GM06990 (cell line): ENCODE results near the gene ZNF581.

ENCODE experiments used
- DNase-seq: peaks from one replicate; pipeline ENCODE4 v3.0.0-alpha.2; 2011; ENCODE audit not compliant: insufficient read length; ENCODE audit errors: extremely low read depth
- H3K27me3 ChIP-seq: replicated peaks from 2 replicates; pipeline ENCODE4 v1.6.0; 2011; ENCODE audit warnings: low read length; ENCODE audit not compliant: control insufficient read depth, insufficient read depth
- H3K36me3 ChIP-seq: 2 replicates; pipeline ENCODE4 v1.5.1; 2011; ENCODE audit warnings: low read length; ENCODE audit not compliant: control insufficient read depth, insufficient read depth
- H3K4me3 ChIP-seq: replicated peaks from 2 replicates; pipeline ENCODE4 v1.5.1; 2011; ENCODE audit warnings: low read depth, mild to moderate bottlenecking, control low read depth, low read length
- TF ChIP-seq, protein P1 (sequence below): IDR thresholded peaks from 2 replicates; pipeline ENCODE4 v1.5.1; 2011; ENCODE audit warnings: low read length, control low read depth, mild to moderate bottlenecking, inconsistent platforms; ENCODE audit not compliant: insufficient read depth, poor library complexity, severe bottlenecking

ZNF581 gene

DNA sequence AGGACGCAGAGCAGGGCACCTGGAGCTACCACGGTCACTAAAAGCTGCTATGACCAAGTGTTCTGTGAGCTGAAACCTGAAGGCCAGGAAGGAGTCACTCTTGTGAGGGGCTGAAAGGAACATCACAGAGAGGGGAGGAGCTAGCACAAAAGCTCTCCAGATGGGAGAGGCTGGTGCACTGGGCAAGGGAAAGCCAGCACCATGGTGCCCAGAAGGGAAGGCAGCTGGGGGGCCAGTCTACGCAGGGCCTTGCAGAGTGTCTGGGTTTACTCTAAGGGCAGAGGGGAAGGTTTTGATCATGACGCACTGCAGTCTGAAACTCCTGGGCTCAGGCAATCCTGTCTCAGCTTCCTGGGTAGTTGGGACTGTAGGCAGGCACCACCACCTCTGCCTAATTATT is 6.7 kb upstream of the ZNF581 start:
- TF ChIP-seq, protein P1, sequence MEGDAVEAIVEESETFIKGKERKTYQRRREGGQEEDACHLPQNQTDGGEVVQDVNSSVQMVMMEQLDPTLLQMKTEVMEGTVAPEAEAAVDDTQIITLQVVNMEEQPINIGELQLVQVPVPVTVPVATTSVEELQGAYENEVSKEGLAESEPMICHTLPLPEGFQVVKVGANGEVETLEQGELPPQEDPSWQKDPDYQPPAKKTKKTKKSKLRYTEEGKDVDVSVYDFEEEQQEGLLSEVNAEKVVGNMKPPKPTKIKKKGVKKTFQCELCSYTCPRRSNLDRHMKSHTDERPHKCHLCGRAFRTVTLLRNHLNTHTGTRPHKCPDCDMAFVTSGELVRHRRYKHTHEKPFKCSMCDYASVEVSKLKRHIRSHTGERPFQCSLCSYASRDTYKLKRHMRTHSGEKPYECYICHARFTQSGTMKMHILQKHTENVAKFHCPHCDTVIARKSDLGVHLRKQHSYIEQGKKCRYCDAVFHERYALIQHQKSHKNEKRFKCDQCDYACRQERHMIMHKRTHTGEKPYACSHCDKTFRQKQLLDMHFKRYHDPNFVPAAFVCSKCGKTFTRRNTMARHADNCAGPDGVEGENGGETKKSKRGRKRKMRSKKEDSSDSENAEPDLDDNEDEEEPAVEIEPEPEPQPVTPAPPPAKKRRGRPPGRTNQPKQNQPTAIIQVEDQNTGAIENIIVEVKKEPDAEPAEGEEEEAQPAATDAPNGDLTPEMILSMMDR: no peak
- peak overlapping the region; percentile 99 for H3K4me3 ChIP-seq
- no peaks in the 10 kb centered on the region for H3K27me3 ChIP-seq
- no peaks in the 10 kb centered on the region; the same call in 1 of the 2 replicates for H3K36me3 ChIP-seq
- DNase-seq: no peak

DNA sequence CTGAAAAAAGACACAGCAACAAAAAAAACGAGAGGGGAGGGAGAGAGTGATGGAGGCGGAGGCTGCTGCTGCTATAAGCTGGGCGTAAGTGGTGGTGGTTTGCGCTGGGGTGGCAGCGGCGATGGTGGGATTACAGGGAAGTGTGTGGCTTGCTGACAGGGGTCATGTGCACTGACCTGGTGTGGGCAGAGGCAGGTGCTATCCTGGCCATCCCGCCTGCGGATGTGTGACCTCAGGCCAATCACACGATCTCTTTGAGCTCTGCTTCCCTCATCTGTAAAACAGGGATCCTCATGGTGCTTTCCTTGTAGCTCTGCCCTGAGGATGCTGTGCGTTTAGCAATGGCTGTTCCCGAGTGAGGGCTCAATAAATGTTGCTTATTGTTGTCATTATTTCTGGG is 5.9 kb upstream of the ZNF581 start:
- H3K4me3 ChIP-seq: no peak overlapping the region
- no peaks in the 10 kb centered on the region; the same call in 1 of the 2 replicates for H3K36me3 ChIP-seq
- no peaks in the 10 kb centered on the region for H3K27me3 ChIP-seq
- DNase-seq: no peak
- TF ChIP-seq, protein P1: no peak

DNA sequence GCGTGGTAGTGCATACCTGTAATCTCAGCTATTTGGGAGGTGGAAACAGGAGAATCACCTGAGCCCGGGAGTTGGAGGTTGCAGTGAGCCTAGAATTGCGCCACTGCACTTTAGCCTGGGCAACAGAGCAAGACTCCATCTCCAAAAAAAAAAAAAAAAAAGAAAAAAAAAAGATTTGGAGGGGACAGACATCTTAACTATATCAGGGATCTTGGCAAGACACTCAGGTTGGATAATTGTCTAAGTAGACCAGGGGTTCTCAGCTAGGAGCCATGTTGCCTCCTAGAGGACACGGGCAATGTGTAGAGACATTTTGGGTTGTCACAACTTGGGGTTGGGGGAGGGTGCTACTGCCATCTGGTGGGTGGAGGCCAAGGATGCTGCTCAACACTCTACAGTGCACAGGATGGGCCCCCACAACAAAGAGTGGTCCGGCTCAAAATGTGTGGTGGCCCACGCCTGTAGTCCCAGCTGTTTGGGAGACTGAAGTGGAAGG is 4.5 kb upstream of the ZNF581 start:
- no peaks in the 10 kb centered on the region; the same call in 1 of the 2 replicates for H3K36me3 ChIP-seq
- no peak overlapping the region for H3K4me3 ChIP-seq
- no peak for DNase-seq
- TF ChIP-seq, protein P1: peak; percentile 61
- H3K27me3 ChIP-seq: no peaks in the 10 kb centered on the region

DNA sequence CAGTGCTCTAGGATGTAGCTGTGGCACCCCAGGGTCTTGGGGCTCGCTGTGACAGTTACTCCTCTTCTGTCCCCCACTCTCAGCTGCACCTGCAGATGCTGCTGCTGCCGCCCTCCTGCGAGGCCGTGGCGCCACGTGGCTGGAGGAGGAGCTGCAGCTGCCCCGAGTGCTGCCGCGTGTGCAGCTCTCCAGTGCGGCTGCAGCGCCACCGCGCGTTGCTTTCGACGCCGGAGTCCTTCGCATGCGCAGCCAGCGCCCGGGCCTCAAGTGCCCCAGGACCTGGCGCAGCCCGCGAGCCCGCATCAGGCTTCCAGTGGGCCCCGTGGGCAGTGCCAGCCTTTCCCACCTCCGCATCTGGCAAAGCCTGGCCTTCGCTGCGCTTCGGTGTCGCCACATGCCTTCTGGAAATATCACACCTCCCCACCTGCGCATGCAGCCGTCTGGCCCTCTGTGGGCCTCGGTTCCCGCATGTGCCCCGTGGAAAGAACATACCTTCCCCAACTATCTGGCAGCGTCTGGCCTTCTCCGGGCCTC is 3.3 kb upstream of the ZNF581 start:
- peak overlapping the region; percentile 90 for H3K4me3 ChIP-seq
- peak; percentile 88 for DNase-seq
- H3K36me3 ChIP-seq: peaks cover 5% of the 10 kb centered on the region
- TF ChIP-seq, protein P1: peak; percentile 52
- no peaks in the 10 kb centered on the region for H3K27me3 ChIP-seq

DNA sequence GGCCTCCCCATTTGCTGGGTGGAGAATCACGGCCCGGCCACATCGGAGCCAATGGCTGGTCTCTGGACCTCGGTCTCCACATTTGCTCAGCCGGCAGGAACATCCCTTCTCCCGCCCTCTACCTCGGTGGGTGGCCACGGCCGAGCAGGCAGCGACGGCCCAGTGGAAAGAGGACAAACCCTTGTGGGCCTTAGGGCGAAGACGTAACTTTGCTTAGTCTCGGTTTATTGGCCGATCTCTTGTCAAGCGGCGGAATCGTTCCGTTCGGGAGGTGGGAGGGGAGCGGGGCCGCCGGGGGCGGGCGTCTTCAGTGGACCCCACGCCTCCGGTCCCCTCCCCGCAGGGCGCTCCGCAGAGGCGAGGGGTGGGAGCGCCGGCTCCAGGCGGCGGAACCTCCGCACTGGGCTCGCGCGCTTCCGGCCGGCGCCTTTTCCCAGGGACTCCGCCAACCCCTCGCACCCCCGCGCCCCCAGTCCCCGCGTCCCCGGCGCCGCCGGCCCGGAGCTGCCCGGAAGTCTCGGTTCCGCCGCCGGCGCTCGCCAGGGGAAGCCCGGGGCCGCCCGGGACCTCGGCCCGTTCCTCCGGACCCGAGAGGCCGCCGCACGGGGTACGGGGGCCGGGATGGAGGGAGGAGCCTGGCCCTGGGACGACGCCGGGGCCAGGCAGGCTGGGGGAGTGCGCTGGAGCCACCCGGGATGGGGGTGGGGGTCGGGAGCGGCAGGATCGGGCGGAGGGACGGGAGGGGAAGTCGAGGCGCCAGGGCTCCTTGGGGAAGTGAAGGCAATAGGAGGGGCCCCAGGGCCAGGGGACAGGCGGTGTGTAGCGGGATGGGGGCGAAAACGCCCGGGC is 2.6 kb upstream of the ZNF581 start, which contains the start of gene ZNF580:
Gene ZNF580, plus strand, starts transcription at position 426 of the 849 bp plus-strand sequence. CDS start 1,507 bp downstream, outside the sequence.
- TF ChIP-seq, protein P1: no peak
- H3K27me3 ChIP-seq: no peaks in the 10 kb centered on the region
- peak; percentile 86 for DNase-seq
- H3K4me3 ChIP-seq: peak within 1 kb of the TSS; percentile 90
- peaks cover 11% of the 10 kb centered on the region for H3K36me3 ChIP-seq
